ENCODE data around the gene STK32C. TPM values are rescaled to one million over a fixed set of nuclear protein-coding genes. Genes with fewer than 3 reads are reported as not detected.
"Not testable (repeated sequence)": the region's sequence is repeated elsewhere in the genome, so short reads cannot be mapped to it uniquely, and the experiment has no call there.

Gene STK32C
- total RNA-seq, 1 donor from 2014 or later, result 4.7 TPM

- no peak for TF ChIP-seq POLR2A (IDR thresholded peaks at IDR 0.05)
- TF ChIP-seq POLR2AphosphoS5 (IDR thresholded peaks at IDR 0.05; ENCODE audit: insufficient read depth in 1 of 2, low read depth in 1 of 2), result no peak
- no peak for TF ChIP-seq CTCF (IDR thresholded peaks at IDR 0.05)
- H3K27ac ChIP-seq, result no peak overlapping the region
- intact Hi-C loops (cut with DNase I), result no loop called here
- no peak for DNase-seq (ENCODE audit: extremely low spot score in 2 of 2)
- no peak overlapping the region for H3K4me3 ChIP-seq
- H3K27me3 ChIP-seq, result no peaks in the 10 kb centered on the region
- H3K4me1 ChIP-seq, result peaks cover 12% of the 10 kb centered on the region
- no peaks in the 10 kb centered on the region for H3K9me3 ChIP-seq
- no peaks in the 10 kb centered on the region for H3K36me3 ChIP-seq
Measured at GRCh38 chr10:132316133-132316532, 8.4 kb upstream of the STK32C start.

- H3K4me1 ChIP-seq; H3K9me3 ChIP-seq; H3K36me3 ChIP-seq; H3K27me3 ChIP-seq; intact Hi-C loops (cut with DNase I); H3K27ac ChIP-seq; DNase-seq (ENCODE audit: extremely low spot score in 2 of 2); H3K4me3 ChIP-seq: not testable (repeated sequence)
Measured at GRCh38 chr10:132314881-132315280, 7.1 kb upstream of the STK32C start.

- peaks cover 1% of the 10 kb centered on the region for H3K4me1 ChIP-seq
- no peaks in the 10 kb centered on the region for H3K27me3 ChIP-seq
- no peaks in the 10 kb centered on the region for H3K9me3 ChIP-seq
- no peak overlapping the region for H3K27ac ChIP-seq
- intact Hi-C loops (cut with DNase I), result no loop called here
- no peak for DNase-seq (ENCODE audit: extremely low spot score in 2 of 2)
- H3K36me3 ChIP-seq, result no peaks in the 10 kb centered on the region
- no peak overlapping the region for H3K4me3 ChIP-seq
- TF ChIP-seq CTCF (IDR thresholded peaks at IDR 0.05) (no peak), POLR2AphosphoS5 (IDR thresholded peaks at IDR 0.05; ENCODE audit: insufficient read depth in 1 of 2, low read depth in 1 of 2) (no peak), POLR2A (IDR thresholded peaks at IDR 0.05) (no peak)
Measured at GRCh38 chr10:132314336-132314735, 6.6 kb upstream of the STK32C start.

GRCh38 chr10:132313865-132314264 is 6.1 kb upstream of the STK32C start:
- no peak overlapping the region for H3K4me3 ChIP-seq
- H3K4me1 ChIP-seq, result peaks cover 6% of the 10 kb centered on the region
- no peak overlapping the region for H3K27ac ChIP-seq
- TF ChIP-seq POLR2AphosphoS5 (IDR thresholded peaks at IDR 0.05; ENCODE audit: insufficient read depth in 1 of 2, low read depth in 1 of 2) (no peak), POLR2A (IDR thresholded peaks at IDR 0.05) (no peak), CTCF (IDR thresholded peaks at IDR 0.05) (no peak)
- DNase-seq (ENCODE audit: extremely low spot score in 2 of 2), result no peak
- intact Hi-C loops (cut with DNase I), result no loop called here
- no peaks in the 10 kb centered on the region for H3K9me3 ChIP-seq
- no peaks in the 10 kb centered on the region for H3K36me3 ChIP-seq
- H3K27me3 ChIP-seq, result no peaks in the 10 kb centered on the region

- DNase-seq (ENCODE audit: extremely low spot score in 2 of 2), result no peak
- TF ChIP-seq CTCF (IDR thresholded peaks at IDR 0.05) (no peak), POLR2A (IDR thresholded peaks at IDR 0.05) (no peak), POLR2AphosphoS5 (IDR thresholded peaks at IDR 0.05; ENCODE audit: insufficient read depth in 1 of 2, low read depth in 1 of 2) (no peak)
- H3K27ac ChIP-seq, result no peak overlapping the region
- H3K4me3 ChIP-seq, result no peak overlapping the region
- intact Hi-C loops (cut with DNase I), result no loop called here
- H3K27me3 ChIP-seq, result no peaks in the 10 kb centered on the region
- no peaks in the 10 kb centered on the region for H3K9me3 ChIP-seq
- peaks cover 11% of the 10 kb centered on the region for H3K4me1 ChIP-seq
- no peaks in the 10 kb centered on the region for H3K36me3 ChIP-seq
Measured at GRCh38 chr10:132313305-132313704, 5.6 kb upstream of the STK32C start.
